WTC11 (cell line): ENCODE measurements around the gene TLE5.

ENCODE experiments used
- CTCF ChIP-seq: fragments of 200-600 bp; IDR thresholded peaks from 2 replicates; pipeline ENCODE4 v1.8.0; 2022; ENCODE audit warnings: antibody characterized with exemption
- ELF4 ChIP-seq: sonication (generic); formaldehyde crosslinking; IDR thresholded peaks from 2 replicates; pipeline ENCODE4 v1.8.1; 2022; ENCODE audit warnings: low read depth, mild to moderate bottlenecking, moderate library complexity, missing genetic modification reagents
- FOXK1 ChIP-seq: sonication (generic); formaldehyde crosslinking; IDR thresholded peaks from 2 replicates; pipeline ENCODE4 v1.8.0; 2022; ENCODE audit warnings: mild to moderate bottlenecking, moderate library complexity, missing genetic modification reagents
- JUN ChIP-seq: sonication (generic); formaldehyde crosslinking; IDR thresholded peaks from 2 replicates; pipeline ENCODE4 v1.8.0; 2023; ENCODE audit warnings: mild to moderate bottlenecking, missing genetic modification reagents
- NFE2L1 ChIP-seq: sonication (generic); formaldehyde crosslinking; IDR thresholded peaks from 2 replicates; pipeline ENCODE4 v1.8.1; 2023; ENCODE audit warnings: missing genetic modification reagents
- NFYB ChIP-seq: sonication (generic); formaldehyde crosslinking; conservative IDR thresholded peaks from 2 replicates; pipeline ENCODE4 v1.8.0; 2022; ENCODE audit warnings: low read depth, missing genetic modification reagents
- NR1H2 ChIP-seq: sonication (generic); formaldehyde crosslinking; IDR thresholded peaks from 2 replicates; pipeline ENCODE4 v1.9.0; 2021; ENCODE audit warnings: mild to moderate bottlenecking, moderate library complexity, missing genetic modification reagents
- RELA ChIP-seq: sonication (generic); formaldehyde crosslinking; IDR thresholded peaks from 2 replicates; pipeline ENCODE4 v1.8.1; 2022; ENCODE audit warnings: missing genetic modification reagents, mild to moderate bottlenecking, borderline replicate concordance
- SMAD4 ChIP-seq: sonication (generic); formaldehyde crosslinking; IDR thresholded peaks from 2 replicates; pipeline ENCODE4 v1.8.0; 2022; ENCODE audit warnings: mild to moderate bottlenecking, missing genetic modification reagents
- SP1 ChIP-seq: sonication (generic); formaldehyde crosslinking; conservative IDR thresholded peaks from 2 replicates; pipeline ENCODE4 v1.8.1; 2022; ENCODE audit warnings: missing genetic modification reagents
- ZNF232 ChIP-seq: sonication (generic); formaldehyde crosslinking; IDR thresholded peaks from 2 replicates; pipeline ENCODE4 v1.8.0; 2022; ENCODE audit warnings: mild to moderate bottlenecking, missing genetic modification reagents
- TF ChIP-seq, protein P1 (sequence below): sonication (generic); formaldehyde crosslinking; conservative IDR thresholded peaks from 2 replicates; pipeline ENCODE4 v1.8.1; 2023; ENCODE audit warnings: mild to moderate bottlenecking, low read depth, missing genetic modification reagents, moderate library complexity

- TF ChIP-seq NR1H2 = no peak
- no peak for TF ChIP-seq SP1 (CRISPR knock-in tag)
- TF ChIP-seq NFYB (CRISPR knock-in tag) = no peak
- no peak for TF ChIP-seq CTCF
- TF ChIP-seq, protein P1, sequence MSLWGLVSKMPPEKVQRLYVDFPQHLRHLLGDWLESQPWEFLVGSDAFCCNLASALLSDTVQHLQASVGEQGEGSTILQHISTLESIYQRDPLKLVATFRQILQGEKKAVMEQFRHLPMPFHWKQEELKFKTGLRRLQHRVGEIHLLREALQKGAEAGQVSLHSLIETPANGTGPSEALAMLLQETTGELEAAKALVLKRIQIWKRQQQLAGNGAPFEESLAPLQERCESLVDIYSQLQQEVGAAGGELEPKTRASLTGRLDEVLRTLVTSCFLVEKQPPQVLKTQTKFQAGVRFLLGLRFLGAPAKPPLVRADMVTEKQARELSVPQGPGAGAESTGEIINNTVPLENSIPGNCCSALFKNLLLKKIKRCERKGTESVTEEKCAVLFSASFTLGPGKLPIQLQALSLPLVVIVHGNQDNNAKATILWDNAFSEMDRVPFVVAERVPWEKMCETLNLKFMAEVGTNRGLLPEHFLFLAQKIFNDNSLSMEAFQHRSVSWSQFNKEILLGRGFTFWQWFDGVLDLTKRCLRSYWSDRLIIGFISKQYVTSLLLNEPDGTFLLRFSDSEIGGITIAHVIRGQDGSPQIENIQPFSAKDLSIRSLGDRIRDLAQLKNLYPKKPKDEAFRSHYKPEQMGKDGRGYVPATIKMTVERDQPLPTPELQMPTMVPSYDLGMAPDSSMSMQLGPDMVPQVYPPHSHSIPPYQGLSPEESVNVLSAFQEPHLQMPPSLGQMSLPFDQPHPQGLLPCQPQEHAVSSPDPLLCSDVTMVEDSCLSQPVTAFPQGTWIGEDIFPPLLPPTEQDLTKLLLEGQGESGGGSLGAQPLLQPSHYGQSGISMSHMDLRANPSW (CRISPR knock-in tag) = no peak
- no peak for TF ChIP-seq NFE2L1 (CRISPR knock-in tag)
- no peak for TF ChIP-seq ELF4 (CRISPR knock-in tag)
- no peak for TF ChIP-seq JUN (CRISPR knock-in tag)
- no peak for TF ChIP-seq FOXK1 (CRISPR knock-in tag)
- no peak for TF ChIP-seq RELA (CRISPR knock-in tag)
- no peak for TF ChIP-seq ZNF232
- no peak for TF ChIP-seq SMAD4
Measured at GRCh38 chr19:3064011-3064330, 1.7 kb upstream of the TLE5 start.
